Lower lobe of right lung (tissue), 2 donors: ENCODE data around the gene CLIP1. TPM values are rescaled to one million over a fixed set of nuclear protein-coding genes. Genes with fewer than 3 reads are reported as not detected.

Experiments
- ATAC-seq, 2 donors: fragments of 200-7000 bp; cut with Tn5 transposase; one replicate each; pipeline ENCODE4 v1.9.1; 2020 to 2022; ENCODE audit warnings: mild to moderate bottlenecking in 2 of 2, moderate library complexity in 2 of 2
- DNase-seq: peaks from one replicate; pipeline ENCODE4 v3.0.0-alpha.2; 2020
- H3K27ac ChIP-seq: fragments of 200-600 bp; one replicate; pipeline ENCODE4 v1.8.0; 2022
- H3K27me3 ChIP-seq: fragments of 200-600 bp; one replicate; pipeline ENCODE4 v1.8.0; 2022; ENCODE audit warnings: low read depth
- H3K36me3 ChIP-seq: fragments of 200-600 bp; one replicate; pipeline ENCODE4 v1.8.0; 2022; ENCODE audit warnings: mild to moderate bottlenecking
- H3K4me1 ChIP-seq: fragments of 200-600 bp; one replicate; pipeline ENCODE4 v1.8.0; 2022
- H3K4me3 ChIP-seq: fragments of 200-600 bp; one replicate; pipeline ENCODE4 v1.8.0; 2022; ENCODE audit warnings: mild to moderate bottlenecking
- H3K9me3 ChIP-seq: fragments of 200-600 bp; one replicate; pipeline ENCODE4 v1.8.0; 2022
- CTCF ChIP-seq: fragments of 200-600 bp; IDR thresholded peaks from one replicate; pipeline ENCODE4 v1.8.0; 2022; ENCODE audit warnings: antibody characterized with exemption, mild to moderate bottlenecking
- intact Hi-C: fragments of 100-400 bp; cut with DNase I; formaldehyde crosslinking; loops from one replicate; pipeline ENCODE4 v1.11.0; 2022
- total RNA-seq: library from RNA; stranded (reverse); fragmentation: NEBNext Ultra II Directional; extraction: Animal tissue kit (Norgen Biotek cat#: 25700); gene quantifications from one replicate; pipeline ENCODE4 v1.2.1, GENCODE V29; 2021
- donor health status: DM: no; HTN: yes; CAD: no; lungs with severe emphysema.

CLIP1 gene
- total RNA-seq, 1 donor from 2014 or later = 78.2 TPM

GRCh38 chr12:122333142-122334087 lies 89.1 kb downstream of the CLIP1 start:
- no peaks in the 10 kb centered on the region for H3K4me1 ChIP-seq

GRCh38 chr12:122327494-122328385 lies 94.7 kb downstream of the CLIP1 start:
- Histone ChIP-seq H3K4me1 (no peaks in the 10 kb centered on the region), H3K9me3 (no peaks in the 10 kb centered on the region), H3K4me3 (no peak overlapping the region), H3K27ac (no peak overlapping the region), H3K36me3 (peaks cover 98% of the 10 kb centered on the region), H3K27me3 (no peaks in the 10 kb centered on the region)
- no peak for TF ChIP-seq CTCF
- peak in 1 of 2 donors; percentile 23 for ATAC-seq
- intact Hi-C loops = no loop called here
- no peak for DNase-seq

More at GRCh38 chr12:122333142-122334087, 89.1 kb downstream of the CLIP1 start:
- Histone ChIP-seq H3K9me3 (no peaks in the 10 kb centered on the region), H3K4me3 (no peak overlapping the region), H3K27ac (no peak overlapping the region), H3K36me3 (peaks cover 93% of the 10 kb centered on the region), H3K27me3 (no peaks in the 10 kb centered on the region)
- ATAC-seq (no peak), DNase-seq (no peak)
- intact Hi-C loops = no loop called here
- TF ChIP-seq CTCF = no peak

GRCh38 chr12:122327014-122327413 lies 95.5 kb downstream of the CLIP1 start:
- Histone ChIP-seq H3K27ac (no peak overlapping the region), H3K4me1 (no peaks in the 10 kb centered on the region), H3K4me3 (no peak overlapping the region), H3K36me3 (peaks cover 98% of the 10 kb centered on the region), H3K9me3 (no peaks in the 10 kb centered on the region), H3K27me3 (no peaks in the 10 kb centered on the region)
- DNase-seq (no peak), ATAC-seq (no peak)
- TF ChIP-seq CTCF = no peak
- intact Hi-C loops = no loop called here

- peaks cover 98% of the 10 kb centered on the region for H3K36me3 ChIP-seq
Observed at GRCh38 chr12:122326586-122326985, 95.9 kb downstream of the CLIP1 start.

More at GRCh38 chr12:122326586-122326985, 95.9 kb downstream of the CLIP1 start:
- H3K27ac ChIP-seq = no peak overlapping the region
- intact Hi-C loops = no loop called here
- H3K27me3 ChIP-seq = no peaks in the 10 kb centered on the region
- no peak overlapping the region for H3K4me3 ChIP-seq
- no peak for TF ChIP-seq CTCF
- no peaks in the 10 kb centered on the region for H3K4me1 ChIP-seq
- DNase-seq (no peak), ATAC-seq (no peak)
- H3K9me3 ChIP-seq = no peaks in the 10 kb centered on the region
